ENCODE results near the gene ZAP70. TPM values are rescaled to one million over a fixed set of nuclear protein-coding genes. Genes with fewer than 3 reads are reported as not detected.

Gene ZAP70
- polyA plus RNA-seq, 2 of the 4 experiments (the other 2 are of a cell fraction), result 0.10 TPM; not detected in 1

GRCh38 chr2:97735161-97735561 lies 21.8 kb downstream of the ZAP70 start:
- WGBS (ENCODE audit: missing lambda C conversion rate), result 89% methylated on average over 13 of the region's 29 CpGs
- Histone ChIP-seq H3K4me1 (no peaks in the 10 kb centered on the region), H3K4me2 (no peak overlapping the region), H3K4me3 (no peak overlapping the region), H3K9me3 (peaks cover 4% of the 10 kb centered on the region; the same call in 2 of the 3 replicates), H3K27ac (no peak overlapping the region)
- no peak for ATAC-seq
- no peak for DNase-seq (ENCODE audit: low read depth in 1 of 2, low spot score in 1 of 2)
- CTCF ChIA-PET, result interaction anchor here (1.2 to 1.3 kb wide), 2 partner anchors 35 to 39 kb away, joined by 3 read pairs; no protein-coding TSS in a partner anchor
- no peak for FAIRE-seq
- TF ChIP-seq EHF (CRISPR knock-in tag; IDR thresholded peaks at IDR 0.05) (no peak), FOXS1 (CRISPR knock-in tag; IDR thresholded peaks at IDR 0.05) (no peak), NFE2L2 (conservative IDR thresholded peaks at IDR 0.05; ENCODE audit: low read length) (no peak), HDAC2 (IDR thresholded peaks at IDR 0.05) (no peak), KDM1A (IDR thresholded peaks at IDR 0.05; ENCODE audit: low read depth) (no peak)
- POLR2A ChIA-PET, result no interaction called here

- H3K9me3 ChIP-seq, result no peaks in the 10 kb centered on the region
- H3K4me2 ChIP-seq, result no peak overlapping the region
- H3K4me1 ChIP-seq, result no peaks in the 10 kb centered on the region
- WGBS (ENCODE audit: missing lambda C conversion rate), result 52% methylated on average over 4 of the region's 4 CpGs
- TF ChIP-seq CTCF (IDR thresholded peaks at IDR 0.05) (no peak), ZC3H11A (IDR thresholded peaks at IDR 0.05) (no peak), RNF2 (IDR thresholded peaks at IDR 0.05; ENCODE audit: borderline replicate concordance, low read depth) (no peak), CEBPB (IDR thresholded peaks at IDR 0.05) (no peak), JUN (IDR thresholded peaks at IDR 0.05) (no peak)
- TF ChIP-seq, protein P1, sequence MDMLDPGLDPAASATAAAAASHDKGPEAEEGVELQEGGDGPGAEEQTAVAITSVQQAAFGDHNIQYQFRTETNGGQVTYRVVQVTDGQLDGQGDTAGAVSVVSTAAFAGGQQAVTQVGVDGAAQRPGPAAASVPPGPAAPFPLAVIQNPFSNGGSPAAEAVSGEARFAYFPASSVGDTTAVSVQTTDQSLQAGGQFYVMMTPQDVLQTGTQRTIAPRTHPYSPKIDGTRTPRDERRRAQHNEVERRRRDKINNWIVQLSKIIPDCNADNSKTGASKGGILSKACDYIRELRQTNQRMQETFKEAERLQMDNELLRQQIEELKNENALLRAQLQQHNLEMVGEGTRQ (IDR thresholded peaks at IDR 0.05), result no peak
- TF ChIP-seq, protein P2, sequence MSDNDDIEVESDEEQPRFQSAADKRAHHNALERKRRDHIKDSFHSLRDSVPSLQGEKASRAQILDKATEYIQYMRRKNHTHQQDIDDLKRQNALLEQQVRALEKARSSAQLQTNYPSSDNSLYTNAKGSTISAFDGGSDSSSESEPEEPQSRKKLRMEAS (IDR thresholded peaks at IDR 0.05), result no peak
- DNase-seq (ENCODE audit: low read depth in 1 of 2, low spot score in 1 of 2), result no peak
- ATAC-seq, result no peak
- ChIA-PET CTCF (interaction anchor here (1.3 kb wide), 1 partner anchor 38 kb away, joined by 3 read pairs; no protein-coding TSS in a partner anchor), POLR2A (interaction anchor here (0.7 kb wide), 1 partner anchor 15 kb away, joined by 3 read pairs; no protein-coding TSS in a partner anchor)
- no peak overlapping the region for H3K4me3 ChIP-seq
- no peak overlapping the region for H3K27ac ChIP-seq
- FAIRE-seq, result no peak
Observed at GRCh38 chr2:97736185-97736584, 22.8 kb downstream of the ZAP70 start.

- Histone ChIP-seq H3K9me3 (no peaks in the 10 kb centered on the region), H3K4me2 (no peak overlapping the region), H3K4me1 (no peaks in the 10 kb centered on the region), H3K27ac (no peak overlapping the region), H3K4me3 (no peak overlapping the region)
- DNase-seq (ENCODE audit: low read depth in 1 of 2, low spot score in 1 of 2) (no peak), ATAC-seq (no peak), FAIRE-seq (no peak)
- WGBS (ENCODE audit: missing lambda C conversion rate), result 62% methylated on average over 18 of the region's 20 CpGs
- POLR2A ChIA-PET, result no interaction called here
- CTCF ChIA-PET, result interaction anchor here (1.3 kb wide), 1 partner anchor 37 kb away, joined by 3 read pairs; no protein-coding TSS in a partner anchor
- TF ChIP-seq HOXB5 (CRISPR knock-in tag; IDR thresholded peaks at IDR 0.05), result no peak
- TF ChIP-seq TP53 (CRISPR knock-in tag; IDR thresholded peaks at IDR 0.05), result no peak
- no peak for TF ChIP-seq NPAS2 (CRISPR knock-in tag; IDR thresholded peaks at IDR 0.05; ENCODE audit: borderline replicate concordance)
- TF ChIP-seq, protein P1 (IDR thresholded peaks at IDR 0.05), result no peak
- no peak for TF ChIP-seq ZC3H11A (IDR thresholded peaks at IDR 0.05)
- TF ChIP-seq RAD21 (conservative IDR thresholded peaks at IDR 0.05 in 1 of 2, IDR thresholded peaks at IDR 0.05 in 1 of 2), result no peak
Observed at GRCh38 chr2:97736608-97737330, 23.4 kb downstream of the ZAP70 start.

Data from A549 (cell line).